Panc1 (cell line): ENCODE data around the gene PNKP. TPM values are rescaled to one million over a fixed set of nuclear protein-coding genes. Genes with fewer than 3 reads are reported as not detected.

ENCODE experiments used
- ATAC-seq: fragments of 200-7000 bp; cut with Tn5 transposase; 2 replicates; pipeline ENCODE4 v1.9.1; 2020; ENCODE audit warnings: mild to moderate bottlenecking, moderate library complexity
- BruUV-seq: library from RNA; stranded (reverse); fragments of 400-500 nt; replicated peaks from 2 replicates; lab custom pipeline; 2021; lab: Mats Ljungman, UMichigan
- CTCF ChIA-PET: fragments of 300-600 bp; sonication (Branson Sonifier 250); formaldehyde crosslinking; loops from one replicate; lab custom pipeline; 2022; ENCODE audit warnings: antibody characterized with exemption; lab: Charles Lee
- POLR2A ChIA-PET: fragments of 300-600 bp; sonication (Branson Sonifier 250); formaldehyde crosslinking; loops from one replicate; lab custom pipeline; 2022; ENCODE audit warnings: antibody characterized with exemption; lab: Charles Lee
- DNase-seq: peaks from one replicate; pipeline ENCODE4 v3.0.0-alpha.2; 2010; ENCODE audit warnings: low read depth, low spot score
- H3K27ac ChIP-seq: 2 replicates; pipeline ENCODE4 v1.5.1; 2011; ENCODE audit warnings: mild to moderate bottlenecking, low read length, inconsistent platforms
- H3K27me3 ChIP-seq: fragments of 200-500 bp; sonication (Bioruptor generic); 2 replicates; pipeline ENCODE4 v1.6.0; 2014; ENCODE audit warnings: low read length, inconsistent platforms; ENCODE audit not compliant: control insufficient read depth, insufficient read depth
- H3K36me3 ChIP-seq: fragments of 200-500 bp; sonication (Bioruptor generic); 2 replicates; pipeline ENCODE4 v1.5.1; 2014; ENCODE audit warnings: inconsistent platforms, mild to moderate bottlenecking, low read length, moderate library complexity; ENCODE audit not compliant: control insufficient read depth, insufficient read depth
- H3K4me1 ChIP-seq: 2 replicates; pipeline ENCODE4 v1.5.1; 2011; ENCODE audit warnings: inconsistent platforms, mild to moderate bottlenecking, low read length, moderate library complexity; ENCODE audit not compliant: control insufficient read depth, insufficient read depth
- H3K4me3 ChIP-seq, 2 experiments: 2 replicates each; pipeline ENCODE4 v1.5.1; 2011 to 2012; ENCODE audit warnings: low read depth in 2 of 2, low read length in 2 of 2, mild to moderate bottlenecking in 2 of 2, inconsistent platforms in 1 of 2, moderate library complexity in 1 of 2
- H3K9me3 ChIP-seq: fragments of 200-500 bp; sonication (Bioruptor generic); 2 replicates; pipeline ENCODE4 v1.5.1; 2014; ENCODE audit warnings: low read depth, mild to moderate bottlenecking, inconsistent platforms, low read length, moderate library complexity; ENCODE audit not compliant: control insufficient read depth, insufficient read depth
- CTCF ChIP-seq: fragments of 450-650 bp; IDR thresholded peaks from 2 replicates; pipeline ENCODE4 v1.5.1; 2017; ENCODE audit warnings: mild to moderate bottlenecking
- POLR2AphosphoS5 ChIP-seq: IDR thresholded peaks from 2 replicates; pipeline ENCODE4 v1.6.1; 2012; ENCODE audit warnings: mild to moderate bottlenecking, low read depth, low read length, moderate library complexity
- REST ChIP-seq, 2 experiments: IDR thresholded peaks; 2 replicates each; pipeline ENCODE4 v1.6.1; 2011 to 2012; ENCODE audit warnings: low read depth in 2 of 2, control low read depth in 1 of 2, low read length in 1 of 2, mild to moderate bottlenecking in 1 of 2, moderate library complexity in 1 of 2; ENCODE audit not compliant: insufficient read depth in 1 of 2
- SIN3A ChIP-seq: IDR thresholded peaks from 2 replicates; pipeline ENCODE4 v1.6.1; 2012; ENCODE audit warnings: low read depth, mild to moderate bottlenecking, low read length, moderate library complexity, borderline replicate concordance; ENCODE audit not compliant: insufficient read depth
- TCF7L2 ChIP-seq: IDR thresholded peaks from 2 replicates; pipeline ENCODE4 v1.6.1; 2011; ENCODE audit warnings: mild to moderate bottlenecking, low read depth, low read length, inconsistent platforms
- in situ Hi-C: cut with HindIII; loops from 2 replicates; pipeline ENCODE4 v1.10.0; 2016; ENCODE audit warnings: low sequenced_read_pairs, low pct_unique_long_range_greater_than_20kb
- intact Hi-C: fragments of 100-400 bp; cut with micrococcal nuclease; formaldehyde crosslinking; loops from one replicate; pipeline ENCODE4 v1.10.0; 2022; ENCODE audit not compliant: unreplicated experiment
- total RNA-seq: library from RNA; stranded (reverse); gene quantifications from one replicate; pipeline ENCODE4 v1.2.1, GENCODE V29; 2021; ENCODE audit not compliant: unreplicated experiment

PNKP gene
- total RNA-seq, 1 experiment from 2014 or later: 76.7 TPM

- H3K27me3 ChIP-seq: no peaks in the 10 kb centered on the region
- H3K4me1 ChIP-seq: no peaks in the 10 kb centered on the region; the same call in 1 of the 2 replicates
- ChIA-PET CTCF (no interaction called here), POLR2A (interaction anchor here (0.6 kb wide), 1 partner anchor 27 kb away, joined by 5 read pairs; no protein-coding TSS in a partner anchor)
- H3K4me3 ChIP-seq: no peak overlapping the region
- no peaks in the 10 kb centered on the region for H3K36me3 ChIP-seq
- H3K27ac ChIP-seq: no peak overlapping the region
- intact Hi-C loops: no loop called here
- in situ Hi-C loops: no loop called here
- BruUV-seq: no TSS peak
- no peak for ATAC-seq
- H3K9me3 ChIP-seq: no peaks in the 10 kb centered on the region
- DNase-seq: no peak
- TF ChIP-seq SIN3A (no peak), POLR2AphosphoS5 (no peak), REST (IDR thresholded peaks at IDR 0.05; ENCODE audit: insufficient read depth in 1 of 2, low read depth in 2 of 2, low read length in 1 of 2) (no peak), CTCF (no peak), TCF7L2 (no peak)
Measured at GRCh38 chr19:49845414-49845813, 22.0 kb downstream of the PNKP start.

GRCh38 chr19:49844138-49845095 lies 23.0 kb downstream of the PNKP start:
- no peak for ATAC-seq
- no TSS peak for BruUV-seq
- no peak overlapping the region for H3K4me3 ChIP-seq
- in situ Hi-C loops (no loop called here), intact Hi-C loops (no loop called here)
- H3K9me3 ChIP-seq: no peaks in the 10 kb centered on the region
- H3K36me3 ChIP-seq: no peaks in the 10 kb centered on the region; the same call in 1 of the 2 replicates
- no peaks in the 10 kb centered on the region; the same call in 1 of the 2 replicates for H3K4me1 ChIP-seq
- POLR2A ChIA-PET: no interaction called here
- H3K27ac ChIP-seq: no peak overlapping the region
- no peak for DNase-seq
- TF ChIP-seq TCF7L2: no peak
- TF ChIP-seq CTCF: no peak
- no peak for TF ChIP-seq SIN3A
- TF ChIP-seq POLR2AphosphoS5: no peak
- no peak for TF ChIP-seq REST (IDR thresholded peaks at IDR 0.05; ENCODE audit: insufficient read depth in 1 of 2, low read depth in 2 of 2, low read length in 1 of 2)
- CTCF ChIA-PET: no interaction called here
- H3K27me3 ChIP-seq: no peaks in the 10 kb centered on the region
